HFFc6 (cell line): ENCODE data around the gene DSG4. TPM values are rescaled to one million over a fixed set of nuclear protein-coding genes. Genes with fewer than 3 reads are reported as not detected.

Source experiments
- DNase-seq: peaks from one replicate; pipeline ENCODE4 v3.0.0-alpha.2; 2018
- H3K27ac Mint-ChIP-seq: 2 replicates; pipeline ENCODE4 v1.8.0; 2020; ENCODE audit warnings: mild to moderate bottlenecking, mixed read lengths
- H3K27me3 Mint-ChIP-seq: 2 replicates; pipeline ENCODE4 v1.8.0; 2021; ENCODE audit warnings: mild to moderate bottlenecking, moderate library complexity, mixed read lengths; ENCODE audit not compliant: insufficient read depth
- H3K36me3 Mint-ChIP-seq: 2 replicates; pipeline ENCODE4 v1.8.0; 2021; ENCODE audit warnings: low read depth, mixed read lengths
- H3K4me1 Mint-ChIP-seq: 2 replicates; pipeline ENCODE4 v1.8.0; 2020; ENCODE audit warnings: low read depth, mixed read lengths
- H3K4me3 Mint-ChIP-seq: 2 replicates; pipeline ENCODE4 v1.8.0; 2020; ENCODE audit warnings: mild to moderate bottlenecking, moderate library complexity, mixed read lengths
- H3K9me3 Mint-ChIP-seq: 2 replicates; pipeline ENCODE4 v1.8.0; 2020; ENCODE audit warnings: mild to moderate bottlenecking, mixed read lengths
- total RNA-seq, 6 experiments: library from RNA; stranded (reverse); fragmentation: NEBNext Ultra II Directional; extraction: Animal tissue kit (Norgen Biotek cat#: 25700); gene quantifications; 2 replicates in 1 of 6; 3 replicates in 5 of 6; pipeline ENCODE4 v1.2.3, GENCODE V29; 2021
- TF ChIP-seq, protein P1 (sequence below): fragments of 200-600 bp; sonication (generic); IDR thresholded peaks from 2 replicates; pipeline ENCODE4 v1.5.0; 2021; ENCODE audit warnings: antibody characterized with exemption, mild to moderate bottlenecking

The DSG4 gene
- total RNA-seq, 6 experiments from 2014 or later: not detected

GRCh38 chr18:31410716-31411483, 34.3 kb downstream of the DSG4 start:
- no peak overlapping the region for H3K4me3 Mint-ChIP-seq

GRCh38 chr18:31413137-31413536, 36.6 kb downstream of the DSG4 start:
- TF ChIP-seq, protein P1, sequence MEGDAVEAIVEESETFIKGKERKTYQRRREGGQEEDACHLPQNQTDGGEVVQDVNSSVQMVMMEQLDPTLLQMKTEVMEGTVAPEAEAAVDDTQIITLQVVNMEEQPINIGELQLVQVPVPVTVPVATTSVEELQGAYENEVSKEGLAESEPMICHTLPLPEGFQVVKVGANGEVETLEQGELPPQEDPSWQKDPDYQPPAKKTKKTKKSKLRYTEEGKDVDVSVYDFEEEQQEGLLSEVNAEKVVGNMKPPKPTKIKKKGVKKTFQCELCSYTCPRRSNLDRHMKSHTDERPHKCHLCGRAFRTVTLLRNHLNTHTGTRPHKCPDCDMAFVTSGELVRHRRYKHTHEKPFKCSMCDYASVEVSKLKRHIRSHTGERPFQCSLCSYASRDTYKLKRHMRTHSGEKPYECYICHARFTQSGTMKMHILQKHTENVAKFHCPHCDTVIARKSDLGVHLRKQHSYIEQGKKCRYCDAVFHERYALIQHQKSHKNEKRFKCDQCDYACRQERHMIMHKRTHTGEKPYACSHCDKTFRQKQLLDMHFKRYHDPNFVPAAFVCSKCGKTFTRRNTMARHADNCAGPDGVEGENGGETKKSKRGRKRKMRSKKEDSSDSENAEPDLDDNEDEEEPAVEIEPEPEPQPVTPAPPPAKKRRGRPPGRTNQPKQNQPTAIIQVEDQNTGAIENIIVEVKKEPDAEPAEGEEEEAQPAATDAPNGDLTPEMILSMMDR: no peak
- DNase-seq: no peak
- Mint-ChIP-seq H3K9me3 (peaks cover 22% of the 10 kb centered on the region), H3K4me1 (no peaks in the 10 kb centered on the region), H3K27ac (no peak overlapping the region), H3K4me3 (no peak overlapping the region), H3K27me3 (no peaks in the 10 kb centered on the region), H3K36me3 (no peaks in the 10 kb centered on the region; the same call in 1 of the 2 replicates)

More at GRCh38 chr18:31410716-31411483, 34.3 kb downstream of the DSG4 start:
- TF ChIP-seq, protein P1: no peak
- Mint-ChIP-seq H3K4me1 (no peaks in the 10 kb centered on the region), H3K27me3 (peaks cover 1% of the 10 kb centered on the region), H3K9me3 (peaks cover 31% of the 10 kb centered on the region), H3K27ac (no peak overlapping the region), H3K36me3 (peaks cover 5% of the 10 kb centered on the region; the same call in 1 of the 2 replicates)
- DNase-seq: no peak

GRCh38 chr18:31417850-31418249, 41.3 kb downstream of the DSG4 start:
- no peak overlapping the region for H3K4me3 Mint-ChIP-seq
- peaks cover 24% of the 10 kb centered on the region for H3K9me3 Mint-ChIP-seq
- H3K4me1 Mint-ChIP-seq: no peaks in the 10 kb centered on the region
- no peak overlapping the region for H3K27ac Mint-ChIP-seq
- no peaks in the 10 kb centered on the region; the same call in 1 of the 2 replicates for H3K36me3 Mint-ChIP-seq
- no peaks in the 10 kb centered on the region for H3K27me3 Mint-ChIP-seq
- TF ChIP-seq, protein P1: no peak
- no peak for DNase-seq

- no peak overlapping the region for H3K27ac Mint-ChIP-seq
- H3K4me3 Mint-ChIP-seq: no peak overlapping the region
- TF ChIP-seq, protein P1: no peak
- peaks cover 36% of the 10 kb centered on the region for H3K9me3 Mint-ChIP-seq
- no peaks in the 10 kb centered on the region; the same call in 1 of the 2 replicates for H3K36me3 Mint-ChIP-seq
- H3K27me3 Mint-ChIP-seq: no peaks in the 10 kb centered on the region
- no peaks in the 10 kb centered on the region for H3K4me1 Mint-ChIP-seq
- no peak for DNase-seq
These were observed 42.9 kb downstream of the DSG4 start for GRCh38 chr18:31419457-31419932.

- Mint-ChIP-seq H3K4me1 (no peaks in the 10 kb centered on the region), H3K27ac (no peak overlapping the region), H3K27me3 (no peaks in the 10 kb centered on the region), H3K9me3 (peaks cover 32% of the 10 kb centered on the region), H3K36me3 (no peaks in the 10 kb centered on the region; the same call in 1 of the 2 replicates), H3K4me3 (no peak overlapping the region)
- TF ChIP-seq, protein P1: no peak
- DNase-seq: no peak
These were observed 43.5 kb downstream of the DSG4 start for GRCh38 chr18:31420032-31420431.
